Stimulated activated CD8-positive, alpha-beta memory T cell treated with anti-CD3 and anti-CD28 coated beads, Interleukin-2, amount 100 ng/mL, for 1 hour (primary cell): ENCODE data around the gene CCDC8.
"Not testable (repeated sequence)": the region's sequence is repeated elsewhere in the genome, so short reads cannot be mapped to it uniquely, and the experiment has no call there.

ENCODE experiments used
- DNase-seq, 2 donors: peaks; one replicate each; pipeline ENCODE4 v3.0.0-alpha.2; 2020; ENCODE audit warnings: low read depth in 2 of 2

The CCDC8 gene

GRCh38 chr19:46404753-46405468 lies 8.5 kb downstream of the CCDC8 start:
- no peak for DNase-seq

DNA sequence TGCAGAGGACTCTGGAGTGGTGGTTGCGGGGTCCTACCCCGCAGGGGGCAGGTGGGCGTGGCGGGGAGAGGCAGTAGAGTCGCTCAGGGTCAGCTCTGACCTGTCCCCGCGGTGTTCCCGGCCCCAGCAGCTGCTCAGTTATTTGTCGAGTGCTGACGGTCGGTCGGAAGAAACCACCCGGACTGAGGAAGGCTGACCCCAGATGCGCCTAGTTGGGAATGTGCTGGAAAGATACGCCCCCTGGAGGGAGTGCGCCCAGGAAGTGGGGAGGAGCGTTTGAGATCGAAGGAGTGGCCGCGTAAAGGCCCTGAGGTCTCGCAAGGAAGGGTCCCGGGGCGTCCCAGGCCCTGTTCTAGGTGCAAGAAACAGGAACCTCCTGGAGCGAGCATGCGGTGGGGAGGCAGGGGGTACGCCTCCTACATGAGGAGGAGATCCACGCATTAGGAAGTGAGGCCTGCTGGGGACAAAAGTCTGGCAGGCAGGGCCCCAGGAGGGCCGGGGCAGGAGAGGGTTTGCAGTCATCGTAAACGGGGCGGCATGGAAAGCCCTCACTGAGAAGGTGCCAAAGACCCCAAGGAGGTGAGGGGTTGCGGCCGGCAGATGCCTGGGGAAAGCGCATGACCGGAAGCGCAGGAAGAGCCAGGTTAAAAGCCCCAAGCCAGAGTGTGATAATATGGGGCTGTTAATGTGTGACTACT lies 9.2 kb downstream of the CCDC8 start:
- no peak for DNase-seq

- no peak for DNase-seq
Observed at GRCh38 chr19:46402725-46403124, 10.6 kb downstream of the CCDC8 start.

GRCh38 chr19:46397801-46398479 lies 15.4 kb downstream of the CCDC8 start:
- not testable (repeated sequence) for DNase-seq

DNA sequence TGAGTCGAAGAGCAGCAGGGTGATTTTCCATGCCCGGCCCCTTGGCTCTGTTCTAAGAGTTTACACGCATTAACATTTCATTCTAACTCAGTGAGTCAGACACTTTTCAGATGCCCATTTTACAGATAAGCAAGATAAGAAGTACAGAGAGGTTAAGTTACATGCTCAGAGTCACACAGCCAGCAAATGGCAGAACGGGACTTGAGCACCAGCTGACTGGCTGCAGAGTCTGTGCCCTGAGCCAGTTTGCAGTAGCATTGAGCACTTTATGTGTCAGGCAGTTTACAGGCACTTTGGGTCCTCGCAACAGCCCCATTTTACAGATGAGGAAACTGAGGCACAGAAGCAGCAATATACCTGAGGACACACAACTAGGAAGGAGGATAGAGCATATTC lies 19.0 kb downstream of the CCDC8 start:
- DNase-seq = no peak

DNA sequence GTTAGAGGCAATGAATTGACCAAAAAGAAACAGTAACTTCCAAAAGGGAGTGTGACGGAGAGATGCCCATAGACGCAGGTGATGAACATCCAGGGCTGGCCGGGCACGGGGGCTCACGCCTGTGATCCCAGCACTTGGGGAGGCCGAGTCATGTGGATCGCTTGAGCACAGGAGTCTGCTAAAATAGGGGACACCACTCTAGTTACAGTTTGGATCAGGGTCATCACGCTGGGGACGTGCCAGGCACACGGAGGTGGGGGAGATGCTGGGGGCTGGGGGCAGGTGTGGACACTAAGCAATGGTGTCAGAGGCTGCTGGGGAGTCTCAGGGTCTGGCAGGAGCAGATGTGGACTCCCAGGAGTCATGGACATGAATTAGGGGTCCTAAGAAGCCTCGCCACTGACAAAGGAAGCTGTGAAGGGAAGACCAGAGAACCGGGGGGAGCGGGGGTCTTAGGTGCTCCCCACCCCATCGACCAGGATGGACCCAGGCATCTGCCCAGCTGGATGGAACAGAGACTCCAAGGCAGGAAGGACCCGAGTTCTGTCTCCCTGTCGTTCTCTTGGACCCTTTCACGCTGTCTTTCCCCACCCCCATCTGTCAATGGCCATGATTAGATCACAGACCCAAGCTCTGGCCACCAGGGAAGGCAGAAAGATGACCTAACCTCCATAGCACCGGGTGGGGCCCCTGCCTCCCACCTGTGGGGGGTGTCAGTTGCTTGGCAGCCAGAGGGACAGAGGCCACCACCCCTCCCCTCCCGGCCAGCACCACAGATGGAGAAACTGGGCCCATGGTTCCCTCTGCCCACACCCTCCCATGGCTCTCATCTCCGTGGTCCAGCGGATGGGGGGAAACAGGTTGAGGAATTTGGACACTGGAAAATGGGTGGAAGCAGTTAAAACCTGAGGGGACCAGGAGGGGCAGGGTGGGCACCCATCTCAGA lies 19.6 kb downstream of the CCDC8 start:
- DNase-seq = no peak

DNA sequence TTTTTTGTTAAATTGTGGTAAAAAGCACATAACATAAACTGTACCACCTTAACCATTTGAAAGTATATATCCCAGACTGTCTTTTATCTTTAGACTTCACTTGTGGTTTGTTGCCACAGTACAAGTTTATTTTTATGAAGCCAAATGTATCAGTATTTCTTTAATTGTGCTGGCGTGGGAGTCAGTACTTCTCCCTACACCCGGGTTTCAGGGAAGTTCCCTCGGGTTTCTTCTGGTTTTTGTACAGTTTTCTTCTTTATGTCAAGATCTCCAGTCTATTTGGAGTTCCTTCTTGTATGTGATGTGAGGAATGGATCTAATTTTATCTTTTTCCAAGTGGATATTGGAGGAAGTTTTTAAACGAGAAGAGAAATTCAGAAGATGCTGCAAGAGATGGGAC lies 20.5 kb downstream of the CCDC8 start:
- DNase-seq = no peak

DNA sequence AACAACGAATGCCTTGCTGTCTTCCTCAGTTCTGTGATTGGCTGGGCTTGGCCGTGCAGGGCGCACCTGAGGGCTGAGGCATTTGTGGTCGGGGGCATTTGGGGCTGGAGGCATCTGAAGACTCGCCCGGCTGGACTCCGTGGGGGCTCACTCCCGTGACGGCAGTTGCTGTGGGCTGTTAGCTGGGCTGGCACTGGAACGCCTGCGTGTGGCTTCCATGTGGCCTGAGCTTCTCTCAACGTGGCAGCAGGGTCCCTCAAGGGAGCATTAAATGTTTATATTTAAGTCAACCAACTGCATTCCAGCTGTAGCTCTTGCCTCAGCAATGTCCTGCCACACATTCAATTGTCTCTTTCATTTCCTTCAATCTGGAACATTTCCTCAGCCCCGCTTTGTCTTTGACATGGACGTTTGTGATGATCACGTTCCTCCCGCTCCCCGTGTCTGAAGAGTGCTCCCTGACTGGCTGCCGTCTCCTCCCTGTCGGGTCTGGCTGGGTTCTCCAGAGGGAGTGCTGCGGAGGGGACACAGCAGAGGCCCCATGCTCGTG lies 21.0 kb downstream of the CCDC8 start:
- no peak for DNase-seq

GRCh38 chr19:46391296-46392251 lies 21.8 kb downstream of the CCDC8 start:
- DNase-seq = no peak

DNA sequence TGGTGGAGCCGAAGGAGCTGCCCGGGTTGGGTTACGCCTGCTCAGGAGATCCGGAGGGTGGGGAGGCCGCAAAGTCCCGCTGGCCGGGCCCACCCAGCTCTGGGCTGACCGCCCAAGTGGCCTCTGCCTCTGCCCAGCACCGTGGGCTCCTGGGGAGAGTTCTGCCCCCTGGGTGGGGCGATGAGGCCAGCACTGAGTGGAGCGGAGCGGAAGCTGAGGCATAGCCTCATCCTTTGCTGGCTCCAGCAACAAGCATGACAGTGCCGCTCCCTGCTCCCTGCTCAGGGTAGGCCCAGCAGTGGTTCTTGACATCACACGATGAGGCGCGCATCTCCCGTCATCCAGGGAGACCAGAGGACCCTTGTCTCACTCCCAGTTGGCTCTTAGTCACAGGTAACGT lies 22.5 kb downstream of the CCDC8 start:
- no peak for DNase-seq

DNA sequence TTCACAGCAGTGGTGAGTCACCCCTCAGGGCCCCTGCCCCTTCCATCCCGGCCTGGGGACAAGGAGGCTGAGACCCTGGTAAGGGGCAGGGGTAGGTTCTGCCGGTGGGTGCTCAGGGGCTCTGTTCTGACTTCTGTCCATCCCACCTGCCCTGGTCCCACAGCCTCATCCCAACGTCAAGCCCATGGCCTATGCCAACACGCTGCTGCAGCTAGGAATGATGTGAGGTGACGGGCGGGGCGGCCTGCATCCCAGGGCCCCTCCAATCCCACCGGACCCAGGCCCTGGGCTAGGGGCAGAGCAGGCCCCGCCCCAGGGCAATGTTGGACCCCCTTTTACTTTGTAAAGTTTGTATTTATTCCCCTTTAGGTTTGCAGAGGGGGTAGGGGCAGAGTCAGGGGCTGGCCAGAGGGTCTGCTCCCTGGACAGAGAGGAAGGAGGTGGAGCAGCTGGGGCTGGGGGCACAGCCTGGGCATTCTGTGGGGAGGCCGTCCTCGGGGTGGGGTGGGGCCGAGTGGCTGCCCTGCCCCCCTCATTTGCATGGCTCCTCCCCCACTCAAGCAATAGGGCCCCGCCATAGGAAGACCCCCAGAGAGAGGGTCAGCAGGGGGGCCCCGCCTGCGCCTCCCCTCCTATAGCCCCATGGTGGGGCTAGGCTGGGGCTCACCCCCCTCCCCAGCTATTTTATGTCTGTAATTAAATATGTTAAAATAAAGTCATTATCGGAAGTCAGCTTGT lies 23.1 kb downstream of the CCDC8 start:
- DNase-seq = no peak

DNA sequence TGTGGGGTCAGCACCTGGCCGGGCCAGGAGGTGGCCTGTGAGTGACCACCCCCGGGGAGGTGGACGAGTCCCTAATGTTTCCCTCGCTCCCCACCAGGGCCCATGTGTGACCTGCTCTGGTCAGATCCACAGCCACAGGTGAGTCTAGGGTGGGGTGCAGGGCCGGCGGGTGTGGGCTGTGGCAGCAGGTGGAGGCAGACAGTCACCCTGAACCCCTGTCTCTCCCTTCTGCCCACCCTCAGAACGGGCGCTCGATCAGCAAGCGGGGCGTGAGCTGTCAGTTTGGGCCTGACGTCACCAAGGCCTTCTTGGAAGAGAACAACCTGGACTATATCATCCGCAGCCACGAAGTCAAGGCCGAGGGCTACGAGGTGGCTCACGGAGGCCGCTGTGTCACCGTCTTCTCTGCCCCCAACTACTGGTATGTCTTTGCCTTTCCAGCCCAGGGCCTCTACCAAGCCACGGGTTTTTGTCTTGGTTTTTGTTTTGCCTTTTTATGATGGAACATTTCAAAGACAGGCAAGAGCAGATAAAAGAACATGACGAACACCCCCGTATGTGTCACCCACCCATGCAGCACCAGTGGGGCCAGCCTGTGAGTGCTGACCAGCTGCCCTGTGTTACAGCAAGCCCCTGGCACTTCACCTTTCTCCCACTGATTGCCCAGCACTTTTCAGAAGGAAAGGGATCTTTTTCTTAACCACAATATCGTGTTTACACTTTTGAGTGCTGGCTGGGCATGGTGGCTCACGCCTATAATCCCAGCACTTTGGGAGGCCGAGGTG lies 24.9 kb downstream of the CCDC8 start:
- DNase-seq = no peak

GRCh38 chr19:46387713-46388130 lies 25.6 kb downstream of the CCDC8 start:
- no peak for DNase-seq

GRCh38 chr19:46386996-46387712 lies 26.2 kb downstream of the CCDC8 start:
- DNase-seq = no peak

DNA sequence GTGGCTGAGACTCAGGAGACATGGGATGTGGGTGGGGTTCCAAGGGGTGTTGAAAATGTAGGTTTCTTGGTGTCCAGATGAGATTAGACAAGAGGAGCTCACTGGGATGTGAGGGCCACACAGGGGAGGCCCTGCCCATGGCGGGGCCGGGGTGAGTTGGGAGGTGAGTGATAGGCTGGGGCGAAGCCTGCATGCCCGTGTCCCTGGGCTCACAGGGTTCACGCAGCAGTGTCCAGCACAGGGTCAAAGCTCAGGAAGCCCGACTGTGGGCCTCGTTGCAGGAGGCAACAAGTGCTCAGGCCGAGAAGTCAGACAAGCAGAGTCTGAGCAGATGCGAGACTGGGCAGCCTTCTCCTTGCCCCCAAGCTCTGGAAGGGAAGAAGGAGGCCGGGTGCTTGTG lies 27.2 kb downstream of the CCDC8 start:
- DNase-seq = no peak

DNA sequence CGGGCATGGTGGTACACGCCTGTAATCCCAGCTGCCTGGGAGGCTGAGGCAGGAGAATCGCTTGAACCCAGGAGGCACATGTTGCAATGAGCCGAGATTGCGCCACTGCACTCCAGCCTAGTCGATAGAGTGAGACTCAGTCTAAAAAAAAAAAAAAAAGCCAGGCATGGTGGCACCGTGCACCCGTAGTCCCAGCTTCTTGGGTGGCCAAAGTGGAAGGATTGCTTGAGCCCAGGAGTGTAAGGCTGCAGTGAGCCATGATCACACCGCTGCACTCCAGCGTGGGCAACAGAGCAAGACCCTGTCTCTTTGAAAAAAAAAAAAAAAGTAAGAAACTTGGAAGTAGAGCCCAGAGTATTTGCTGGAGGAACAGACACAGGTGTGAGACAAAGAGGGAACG lies 27.7 kb downstream of the CCDC8 start:
- DNase-seq = no peak

DNA sequence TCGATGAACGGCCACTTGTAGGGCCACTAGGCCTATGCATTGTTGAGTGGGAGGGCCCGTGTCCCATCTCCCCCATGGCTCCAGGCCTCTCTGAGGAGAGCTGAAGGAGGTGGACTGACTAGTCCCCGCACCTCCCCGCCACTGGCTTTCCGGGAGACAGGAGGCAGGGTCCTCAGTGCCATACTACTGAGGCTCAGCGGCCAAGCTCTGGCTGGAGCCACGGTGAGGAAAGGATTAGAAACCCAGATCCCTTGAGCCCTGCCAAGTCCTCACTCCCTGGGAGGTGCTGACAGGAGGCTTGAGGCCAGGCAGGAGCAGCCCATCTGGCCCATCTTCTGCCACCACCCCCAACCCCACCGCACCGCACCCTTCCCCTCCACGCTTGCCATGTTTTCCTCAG lies 29.0 kb downstream of the CCDC8 start:
- no peak for DNase-seq

GRCh38 chr19:46383846-46384245 lies 29.5 kb downstream of the CCDC8 start:
- no peak for DNase-seq
